ENCODE measurements around the gene CFI. TPM values are rescaled to one million over a fixed set of nuclear protein-coding genes. Genes with fewer than 3 reads are reported as not detected.
A peak's percentile ranks its signal among the peaks of the same experiment; 100 is the strongest.

Gene CFI
- total RNA-seq, 2 donors from 2014 or later: not detected

GRCh38 chr4:109735566-109736365, 66.0 kb downstream of the CFI start:
- ATAC-seq (no peak), DNase-seq (ENCODE audit: low spot score) (no peak)
- Mint-ChIP-seq H3K27ac (no peak overlapping the region), H3K4me1 (ENCODE audit: low read depth in 2 of 2) (no peaks in the 10 kb centered on the region), H3K4me3 (no peak overlapping the region), H3K36me3 (no peaks in the 10 kb centered on the region), H3K9me3 (no peaks in the 10 kb centered on the region), H3K27me3 (peaks cover 24 to 25% of the 10 kb centered on the region in 2 donors)

- Mint-ChIP-seq H3K9me3 (no peaks in the 10 kb centered on the region), H3K27me3 (peaks cover 12 to 15% of the 10 kb centered on the region in 2 donors), H3K27ac (no peak overlapping the region), H3K4me3 (no peak overlapping the region), H3K4me1 (ENCODE audit: low read depth in 2 of 2) (peaks cover 0 to 2% of the 10 kb centered on the region in 2 donors), H3K36me3 (no peaks in the 10 kb centered on the region)
- DNase-seq (ENCODE audit: low spot score) (no peak), ATAC-seq (no peak)
Measured at GRCh38 chr4:109733728-109734127, 68.1 kb downstream of the CFI start.

GRCh38 chr4:109730619-109731545, 70.9 kb downstream of the CFI start:
- no peak for ATAC-seq
- Mint-ChIP-seq H3K27me3 (peaks cover 0 to 7% of the 10 kb centered on the region in 2 donors), H3K4me3 (peak overlapping the region; percentile 79), H3K9me3 (no peaks in the 10 kb centered on the region), H3K36me3 (peaks cover 8% of the 10 kb centered on the region), H3K27ac (peak overlapping the region; percentile 27 to 52), H3K4me1 (ENCODE audit: low read depth in 2 of 2) (peaks cover 5 to 13% of the 10 kb centered on the region in 2 donors)
- no peak for DNase-seq (ENCODE audit: low spot score)

GRCh38 chr4:109729718-109730618, 71.8 kb downstream of the CFI start, which contains the start of gene PLA2G12A:
Gene PLA2G12A (minus strand): TSS chr4:109730070. CDS start chr4:109729809, 261 bp downstream.
- H3K4me1 Mint-ChIP-seq (ENCODE audit: low read depth in 2 of 2): peaks cover 5 to 13% of the 10 kb centered on the region in 2 donors
- H3K27ac Mint-ChIP-seq: peak within 1 kb of the TSS; percentile 27 to 52
- DNase-seq (ENCODE audit: low spot score) (peak; percentile 80), ATAC-seq (peak; percentile 93 to 94)
- peaks cover 0 to 7% of the 10 kb centered on the region in 2 donors for H3K27me3 Mint-ChIP-seq
- no peaks in the 10 kb centered on the region for H3K9me3 Mint-ChIP-seq
- H3K36me3 Mint-ChIP-seq: peaks cover 8% of the 10 kb centered on the region
- peak within 1 kb of the TSS; percentile 79 for H3K4me3 Mint-ChIP-seq

GRCh38 chr4:109729117-109729717, 72.6 kb downstream of the CFI start:
- peak overlapping the region in 1 of 2 donors; percentile 21 for H3K27ac Mint-ChIP-seq
- H3K4me3 Mint-ChIP-seq: peak overlapping the region; percentile 79
- ATAC-seq (no peak), DNase-seq (ENCODE audit: low spot score) (no peak)
- no peaks in the 10 kb centered on the region for H3K9me3 Mint-ChIP-seq
- peaks cover 8% of the 10 kb centered on the region for H3K36me3 Mint-ChIP-seq
- H3K27me3 Mint-ChIP-seq: peaks cover 0 to 6% of the 10 kb centered on the region in 2 donors
- H3K4me1 Mint-ChIP-seq (ENCODE audit: low read depth in 2 of 2): peaks cover 5 to 13% of the 10 kb centered on the region in 2 donors

- peaks cover 8% of the 10 kb centered on the region for H3K36me3 Mint-ChIP-seq
- H3K27me3 Mint-ChIP-seq: peaks cover 0 to 3% of the 10 kb centered on the region in 2 donors
- no peaks in the 10 kb centered on the region for H3K9me3 Mint-ChIP-seq
- no peak for ATAC-seq
- no peak for DNase-seq (ENCODE audit: low spot score)
- peak overlapping the region; percentile 79 for H3K4me3 Mint-ChIP-seq
- H3K4me1 Mint-ChIP-seq (ENCODE audit: low read depth in 2 of 2): peaks cover 5 to 13% of the 10 kb centered on the region in 2 donors
- no peak overlapping the region for H3K27ac Mint-ChIP-seq
Measured at GRCh38 chr4:109728385-109728784, 73.4 kb downstream of the CFI start.

GRCh38 chr4:109723110-109723509, 78.7 kb downstream of the CFI start:
- Mint-ChIP-seq H3K9me3 (no peaks in the 10 kb centered on the region), H3K27me3 (no peaks in the 10 kb centered on the region), H3K4me1 (ENCODE audit: low read depth in 2 of 2) (peaks cover 4 to 7% of the 10 kb centered on the region in 2 donors), H3K27ac (no peak overlapping the region), H3K4me3 (no peak overlapping the region), H3K36me3 (peaks cover 8% of the 10 kb centered on the region)
- DNase-seq (ENCODE audit: low spot score) (no peak), ATAC-seq (no peak)

GRCh38 chr4:109722357-109722756, 79.4 kb downstream of the CFI start:
- peaks cover 0 to 3% of the 10 kb centered on the region in 2 donors for H3K4me1 Mint-ChIP-seq (ENCODE audit: low read depth in 2 of 2)
- ATAC-seq (no peak), DNase-seq (ENCODE audit: low spot score) (no peak)
- H3K4me3 Mint-ChIP-seq: no peak overlapping the region
- H3K27ac Mint-ChIP-seq: no peak overlapping the region
- H3K36me3 Mint-ChIP-seq: peaks cover 8% of the 10 kb centered on the region
- no peaks in the 10 kb centered on the region for H3K9me3 Mint-ChIP-seq
- no peaks in the 10 kb centered on the region for H3K27me3 Mint-ChIP-seq

GRCh38 chr4:109721033-109721432, 80.8 kb downstream of the CFI start:
- no peak overlapping the region for H3K27ac Mint-ChIP-seq
- peaks cover 0 to 3% of the 10 kb centered on the region in 2 donors for H3K4me1 Mint-ChIP-seq (ENCODE audit: low read depth in 2 of 2)

GRCh38 chr4:109719604-109720003, 82.2 kb downstream of the CFI start:
- ATAC-seq (no peak), DNase-seq (ENCODE audit: low spot score) (no peak)
- H3K27me3 Mint-ChIP-seq: no peaks in the 10 kb centered on the region
- no peak overlapping the region for H3K4me3 Mint-ChIP-seq
- H3K36me3 Mint-ChIP-seq: no peaks in the 10 kb centered on the region
- H3K9me3 Mint-ChIP-seq: no peaks in the 10 kb centered on the region
- peaks cover 0 to 3% of the 10 kb centered on the region in 2 donors for H3K4me1 Mint-ChIP-seq (ENCODE audit: low read depth in 2 of 2)
- H3K27ac Mint-ChIP-seq: no peak overlapping the region

More at GRCh38 chr4:109721033-109721432, 80.8 kb downstream of the CFI start:
- H3K4me3 Mint-ChIP-seq: no peak overlapping the region
- ATAC-seq: no peak
- H3K36me3 Mint-ChIP-seq: peaks cover 2% of the 10 kb centered on the region
- no peak for DNase-seq (ENCODE audit: low spot score)
- H3K9me3 Mint-ChIP-seq: no peaks in the 10 kb centered on the region
- H3K27me3 Mint-ChIP-seq: no peaks in the 10 kb centered on the region

GRCh38 chr4:109718759-109719158, 83.0 kb downstream of the CFI start:
- H3K36me3 Mint-ChIP-seq: no peaks in the 10 kb centered on the region
- ATAC-seq: no peak
- DNase-seq (ENCODE audit: low spot score): no peak
- no peak overlapping the region for H3K4me3 Mint-ChIP-seq
- no peak overlapping the region for H3K27ac Mint-ChIP-seq
- H3K4me1 Mint-ChIP-seq (ENCODE audit: low read depth in 2 of 2): peaks cover 0 to 3% of the 10 kb centered on the region in 2 donors
- no peaks in the 10 kb centered on the region for H3K27me3 Mint-ChIP-seq
- H3K9me3 Mint-ChIP-seq: no peaks in the 10 kb centered on the region

GRCh38 chr4:109713500-109713899, 88.3 kb downstream of the CFI start:
- DNase-seq (ENCODE audit: low spot score): no peak
- Mint-ChIP-seq H3K27ac (no peak overlapping the region), H3K36me3 (no peaks in the 10 kb centered on the region), H3K27me3 (no peaks in the 10 kb centered on the region), H3K4me3 (no peak overlapping the region), H3K9me3 (no peaks in the 10 kb centered on the region), H3K4me1 (ENCODE audit: low read depth in 2 of 2) (no peaks in the 10 kb centered on the region)
- no peak for ATAC-seq

- ATAC-seq (no peak), DNase-seq (ENCODE audit: low spot score) (no peak)
- no peaks in the 10 kb centered on the region for H3K36me3 Mint-ChIP-seq
- H3K4me1 Mint-ChIP-seq (ENCODE audit: low read depth in 2 of 2): peaks cover 0 to 1% of the 10 kb centered on the region in 2 donors
- H3K27ac Mint-ChIP-seq: no peak overlapping the region
- H3K9me3 Mint-ChIP-seq: no peaks in the 10 kb centered on the region
- H3K4me3 Mint-ChIP-seq: no peak overlapping the region
- H3K27me3 Mint-ChIP-seq: no peaks in the 10 kb centered on the region
Measured at GRCh38 chr4:109708990-109709389, 92.8 kb downstream of the CFI start.
